ENCODE data around the gene MALT1.

DNA sequence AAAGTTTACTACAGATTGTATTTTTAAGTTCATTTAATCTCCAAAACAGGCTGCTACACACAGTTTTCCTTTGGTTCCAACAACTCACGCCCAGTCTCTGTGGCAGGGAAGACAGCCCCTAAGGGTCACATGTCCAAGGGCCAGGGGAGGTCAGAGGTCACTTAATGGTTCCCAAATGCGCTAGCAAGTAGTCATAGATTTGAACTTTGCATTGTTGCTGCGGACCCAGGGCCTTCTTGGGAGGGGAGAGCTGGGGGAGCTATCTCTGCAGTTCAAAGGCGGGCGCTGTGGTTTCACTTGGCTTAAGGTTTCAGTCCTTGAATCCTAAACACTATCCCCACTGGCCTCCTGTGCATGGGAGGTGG, 118.6 kb downstream of the MALT1 start:
- TF ChIP-seq, protein P1, sequence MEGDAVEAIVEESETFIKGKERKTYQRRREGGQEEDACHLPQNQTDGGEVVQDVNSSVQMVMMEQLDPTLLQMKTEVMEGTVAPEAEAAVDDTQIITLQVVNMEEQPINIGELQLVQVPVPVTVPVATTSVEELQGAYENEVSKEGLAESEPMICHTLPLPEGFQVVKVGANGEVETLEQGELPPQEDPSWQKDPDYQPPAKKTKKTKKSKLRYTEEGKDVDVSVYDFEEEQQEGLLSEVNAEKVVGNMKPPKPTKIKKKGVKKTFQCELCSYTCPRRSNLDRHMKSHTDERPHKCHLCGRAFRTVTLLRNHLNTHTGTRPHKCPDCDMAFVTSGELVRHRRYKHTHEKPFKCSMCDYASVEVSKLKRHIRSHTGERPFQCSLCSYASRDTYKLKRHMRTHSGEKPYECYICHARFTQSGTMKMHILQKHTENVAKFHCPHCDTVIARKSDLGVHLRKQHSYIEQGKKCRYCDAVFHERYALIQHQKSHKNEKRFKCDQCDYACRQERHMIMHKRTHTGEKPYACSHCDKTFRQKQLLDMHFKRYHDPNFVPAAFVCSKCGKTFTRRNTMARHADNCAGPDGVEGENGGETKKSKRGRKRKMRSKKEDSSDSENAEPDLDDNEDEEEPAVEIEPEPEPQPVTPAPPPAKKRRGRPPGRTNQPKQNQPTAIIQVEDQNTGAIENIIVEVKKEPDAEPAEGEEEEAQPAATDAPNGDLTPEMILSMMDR (IDR thresholded peaks at IDR 0.05), result no peak
- TF ChIP-seq POLR2A (IDR thresholded peaks at IDR 0.05), result no peak

All from lower leg skin (tissue), 3 donors.